ENCODE results near the gene DIS3L2.
A peak's percentile ranks its signal among the peaks of the same experiment; 100 is the strongest.
"Not testable (repeated sequence)": the region's sequence is repeated elsewhere in the genome, so short reads cannot be mapped to it uniquely, and the experiment has no call there.

DIS3L2 gene

GRCh38 chr2:232329716-232330067 is 368.2 kb downstream of the DIS3L2 start:
- no peak overlapping the region for H3K4me3 Mint-ChIP-seq
- ATAC-seq (replicated peaks; ENCODE audit: extremely low read depth, poor library complexity, severe bottlenecking) (no peak), DNase-seq (ENCODE audit: low spot score in 2 of 2) (no peak)
- H3K27me3 Mint-ChIP-seq = no peaks in the 10 kb centered on the region
- no peak overlapping the region for H3K27ac Mint-ChIP-seq (ENCODE audit: low read depth)
- H3K36me3 Mint-ChIP-seq (ENCODE audit: insufficient read depth) = no peaks in the 10 kb centered on the region
- peaks cover 5% of the 10 kb centered on the region for H3K4me1 Mint-ChIP-seq
- H3K9me3 Mint-ChIP-seq = no peaks in the 10 kb centered on the region

- no peaks in the 10 kb centered on the region for H3K27me3 Mint-ChIP-seq
- H3K36me3 Mint-ChIP-seq (ENCODE audit: insufficient read depth) = no peaks in the 10 kb centered on the region
- H3K4me3 Mint-ChIP-seq = no peak overlapping the region
- DNase-seq (ENCODE audit: low spot score in 2 of 2) (no peak), ATAC-seq (replicated peaks; ENCODE audit: extremely low read depth, poor library complexity, severe bottlenecking) (no peak)
- H3K27ac Mint-ChIP-seq (ENCODE audit: low read depth) = no peak overlapping the region
- H3K4me1 Mint-ChIP-seq = peaks cover 5% of the 10 kb centered on the region
- no peaks in the 10 kb centered on the region for H3K9me3 Mint-ChIP-seq
Measured at GRCh38 chr2:232330068-232330999, 368.8 kb downstream of the DIS3L2 start.

- not testable (repeated sequence) for DNase-seq (ENCODE audit: low spot score in 2 of 2); H3K27me3 Mint-ChIP-seq; ATAC-seq (replicated peaks; ENCODE audit: extremely low read depth, poor library complexity, severe bottlenecking); H3K36me3 Mint-ChIP-seq (ENCODE audit: insufficient read depth); H3K9me3 Mint-ChIP-seq; H3K4me1 Mint-ChIP-seq; H3K4me3 Mint-ChIP-seq; H3K27ac Mint-ChIP-seq (ENCODE audit: low read depth)
Measured at GRCh38 chr2:232331061-232331460, 369.5 kb downstream of the DIS3L2 start.

DNA sequence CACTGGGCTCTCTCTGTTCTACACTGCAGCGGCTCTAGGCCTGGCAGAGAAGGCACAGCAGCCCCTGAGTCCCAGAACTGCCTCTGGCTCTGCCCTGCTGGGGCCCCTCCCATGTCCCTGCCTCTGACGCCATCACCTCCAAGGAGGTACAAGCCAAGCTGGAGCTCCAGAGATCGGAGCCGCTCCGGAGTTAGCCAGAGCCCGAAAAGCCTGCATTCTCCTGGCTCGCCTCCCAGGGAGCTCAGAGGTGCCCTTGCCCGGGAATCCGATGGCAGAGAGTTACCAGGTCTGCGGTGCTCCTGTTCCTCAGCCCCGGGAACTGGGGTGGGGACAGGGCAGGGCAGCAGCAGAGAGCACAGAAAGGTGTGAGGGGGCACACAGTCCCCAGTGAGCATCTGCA is 370.1 kb downstream of the DIS3L2 start:
- not testable (repeated sequence) for H3K27me3 Mint-ChIP-seq; H3K36me3 Mint-ChIP-seq (ENCODE audit: insufficient read depth); H3K27ac Mint-ChIP-seq (ENCODE audit: low read depth); H3K9me3 Mint-ChIP-seq; ATAC-seq (replicated peaks; ENCODE audit: extremely low read depth, poor library complexity, severe bottlenecking); DNase-seq (ENCODE audit: low spot score in 2 of 2); H3K4me1 Mint-ChIP-seq; H3K4me3 Mint-ChIP-seq

- not testable (repeated sequence) for H3K4me1 Mint-ChIP-seq; ATAC-seq (replicated peaks; ENCODE audit: extremely low read depth, poor library complexity, severe bottlenecking); H3K27ac Mint-ChIP-seq (ENCODE audit: low read depth); H3K27me3 Mint-ChIP-seq; DNase-seq (ENCODE audit: low spot score in 2 of 2); H3K4me3 Mint-ChIP-seq; H3K36me3 Mint-ChIP-seq (ENCODE audit: insufficient read depth); H3K9me3 Mint-ChIP-seq
Measured at GRCh38 chr2:232332244-232332939, 370.9 kb downstream of the DIS3L2 start.

GRCh38 chr2:232332940-232333259 is 371.4 kb downstream of the DIS3L2 start:
- ATAC-seq (replicated peaks; ENCODE audit: extremely low read depth, poor library complexity, severe bottlenecking) (no peak), DNase-seq (ENCODE audit: low spot score in 2 of 2) (no peak)
- Mint-ChIP-seq H3K36me3 (ENCODE audit: insufficient read depth) (no peaks in the 10 kb centered on the region), H3K27me3 (no peaks in the 10 kb centered on the region), H3K4me3 (no peak overlapping the region), H3K9me3 (no peaks in the 10 kb centered on the region), H3K27ac (ENCODE audit: low read depth) (no peak overlapping the region), H3K4me1 (no peaks in the 10 kb centered on the region)

- no peak for DNase-seq (ENCODE audit: low spot score in 2 of 2)
- no peaks in the 10 kb centered on the region for H3K9me3 Mint-ChIP-seq
- no peaks in the 10 kb centered on the region for H3K4me1 Mint-ChIP-seq
- ATAC-seq (replicated peaks; ENCODE audit: extremely low read depth, poor library complexity, severe bottlenecking) = no peak
- peaks cover under 1% of the 10 kb centered on the region for H3K36me3 Mint-ChIP-seq (ENCODE audit: insufficient read depth)
- H3K4me3 Mint-ChIP-seq = no peak overlapping the region
- no peaks in the 10 kb centered on the region for H3K27me3 Mint-ChIP-seq
- no peak overlapping the region for H3K27ac Mint-ChIP-seq (ENCODE audit: low read depth)
Measured at GRCh38 chr2:232333361-232334135, 372.0 kb downstream of the DIS3L2 start.

DNA sequence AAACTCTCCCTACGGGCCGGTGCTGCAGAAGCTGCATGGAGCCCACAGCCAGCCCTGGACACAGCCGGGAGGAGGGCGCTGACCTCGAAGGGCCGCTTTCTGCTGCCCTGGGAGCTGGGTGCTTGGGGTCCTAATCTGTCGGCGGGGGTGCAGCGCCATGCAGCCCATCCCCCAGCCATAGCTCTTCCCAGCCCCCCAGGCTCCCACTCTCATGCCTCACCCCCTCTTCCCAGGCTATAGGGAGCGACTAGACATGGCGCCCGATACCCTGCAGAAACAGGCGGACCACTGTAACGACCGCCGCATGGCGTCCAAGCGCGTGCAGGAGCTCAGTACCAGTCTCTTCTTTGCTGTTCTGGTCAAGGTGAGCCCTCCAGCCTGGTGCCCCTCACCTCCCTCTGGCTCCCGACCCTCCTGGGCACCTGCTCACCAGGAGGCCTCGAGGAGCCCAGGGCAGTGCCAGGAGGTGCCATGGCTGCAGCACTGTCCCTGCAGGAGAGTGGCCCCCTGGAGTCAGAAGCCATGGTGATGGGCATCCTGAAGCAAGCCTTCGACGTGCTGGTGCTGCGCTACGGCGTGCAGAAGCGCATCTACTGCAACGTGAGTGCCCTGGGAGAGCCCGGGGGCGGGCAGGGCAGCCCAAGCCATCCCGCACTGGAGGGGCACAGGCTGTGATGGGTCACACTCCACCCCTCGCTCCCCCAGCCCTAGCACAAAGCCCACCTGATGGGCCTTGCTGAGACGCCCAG is 372.8 kb downstream of the DIS3L2 start:
- not testable (repeated sequence) for H3K27me3 Mint-ChIP-seq; H3K4me3 Mint-ChIP-seq; H3K36me3 Mint-ChIP-seq (ENCODE audit: insufficient read depth); DNase-seq (ENCODE audit: low spot score in 2 of 2); H3K27ac Mint-ChIP-seq (ENCODE audit: low read depth); ATAC-seq (replicated peaks; ENCODE audit: extremely low read depth, poor library complexity, severe bottlenecking); H3K9me3 Mint-ChIP-seq; H3K4me1 Mint-ChIP-seq

- H3K36me3 Mint-ChIP-seq (ENCODE audit: insufficient read depth); ATAC-seq (replicated peaks; ENCODE audit: extremely low read depth, poor library complexity, severe bottlenecking); DNase-seq (ENCODE audit: low spot score in 2 of 2); H3K4me3 Mint-ChIP-seq; H3K27me3 Mint-ChIP-seq; H3K4me1 Mint-ChIP-seq; H3K9me3 Mint-ChIP-seq; H3K27ac Mint-ChIP-seq (ENCODE audit: low read depth): not testable (repeated sequence)
Measured at GRCh38 chr2:232334885-232335205, 373.3 kb downstream of the DIS3L2 start.

DNA sequence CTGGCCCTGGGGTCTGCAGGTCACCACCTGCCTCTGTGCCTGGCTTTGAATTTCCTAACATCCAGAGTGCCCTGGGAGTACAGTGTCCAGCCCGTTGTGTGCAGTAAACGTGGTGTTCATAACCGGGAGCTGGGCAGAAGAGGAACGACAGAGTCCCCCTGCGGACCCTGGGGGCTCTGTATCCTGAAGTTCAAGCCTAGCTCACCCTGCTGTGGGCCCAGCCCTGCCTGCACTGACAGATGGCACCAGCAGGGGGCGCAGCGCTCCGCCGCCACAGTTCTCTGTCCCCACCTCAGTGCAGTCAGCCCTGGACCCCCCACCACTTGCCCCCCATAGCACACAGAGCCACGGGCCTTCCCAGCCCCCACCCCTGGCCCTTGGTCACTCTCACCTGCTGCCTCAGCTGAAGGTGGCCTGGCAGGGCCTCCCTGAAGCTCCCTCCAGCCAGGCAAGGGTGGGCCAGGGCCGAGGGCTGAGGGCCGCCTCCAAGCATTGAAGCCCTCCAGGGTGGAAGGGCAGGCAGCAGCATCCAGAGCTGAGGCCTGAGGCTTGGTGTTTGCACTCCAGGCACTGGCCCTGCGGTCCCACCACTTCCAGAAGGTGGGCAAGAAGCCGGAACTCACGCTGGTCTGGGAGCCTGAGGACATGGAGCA is 373.8 kb downstream of the DIS3L2 start:
- peak; percentile 34 for ATAC-seq (replicated peaks; ENCODE audit: extremely low read depth, poor library complexity, severe bottlenecking)
- H3K36me3 Mint-ChIP-seq (ENCODE audit: insufficient read depth); H3K4me1 Mint-ChIP-seq; H3K27ac Mint-ChIP-seq (ENCODE audit: low read depth); H3K4me3 Mint-ChIP-seq; H3K27me3 Mint-ChIP-seq; DNase-seq (ENCODE audit: low spot score in 2 of 2); H3K9me3 Mint-ChIP-seq: not testable (repeated sequence)

GRCh38 chr2:232335859-232336215 is 374.3 kb downstream of the DIS3L2 start:
- ATAC-seq (replicated peaks; ENCODE audit: extremely low read depth, poor library complexity, severe bottlenecking) = no peak
- H3K27ac Mint-ChIP-seq (ENCODE audit: low read depth) = no peak overlapping the region
- H3K9me3 Mint-ChIP-seq = no peaks in the 10 kb centered on the region
- H3K36me3 Mint-ChIP-seq (ENCODE audit: insufficient read depth) = peaks cover 1% of the 10 kb centered on the region
- H3K27me3 Mint-ChIP-seq = no peaks in the 10 kb centered on the region
- no peak overlapping the region for H3K4me3 Mint-ChIP-seq
- no peak for DNase-seq (ENCODE audit: low spot score in 2 of 2)
- no peaks in the 10 kb centered on the region for H3K4me1 Mint-ChIP-seq

DNA sequence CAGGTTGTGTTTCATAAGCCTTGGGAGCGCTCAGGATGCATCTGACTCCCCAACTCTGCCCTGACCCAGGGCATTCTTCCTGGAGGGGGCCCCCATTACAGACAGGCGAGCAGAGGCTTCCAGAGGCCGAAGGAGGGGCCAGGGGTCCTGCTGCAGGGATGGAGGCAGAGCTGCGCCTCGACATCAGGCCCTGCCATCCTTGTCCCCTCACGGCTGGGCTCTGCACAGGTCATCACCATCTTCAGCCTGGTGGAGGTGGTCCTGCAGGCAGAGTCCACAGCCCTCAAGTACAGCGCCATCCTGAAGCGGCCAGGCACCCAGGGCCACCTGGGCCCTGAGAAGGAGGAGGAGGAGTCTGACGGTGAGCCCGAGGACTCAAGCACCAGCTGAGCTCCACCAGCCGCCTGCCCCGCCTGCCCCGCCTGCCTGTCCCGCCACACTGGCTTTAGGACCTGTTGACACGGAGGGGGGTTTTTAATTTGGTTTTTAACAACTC is 374.8 kb downstream of the DIS3L2 start:
- no peak for DNase-seq (ENCODE audit: low spot score in 2 of 2)
- peaks cover 1% of the 10 kb centered on the region for H3K36me3 Mint-ChIP-seq (ENCODE audit: insufficient read depth)
- no peak for ATAC-seq (replicated peaks; ENCODE audit: extremely low read depth, poor library complexity, severe bottlenecking)

More for the DNA sequence above, 374.8 kb downstream of the DIS3L2 start:
- no peaks in the 10 kb centered on the region for H3K4me1 Mint-ChIP-seq
- H3K27ac Mint-ChIP-seq (ENCODE audit: low read depth) = no peak overlapping the region
- no peaks in the 10 kb centered on the region for H3K27me3 Mint-ChIP-seq
- H3K4me3 Mint-ChIP-seq = no peak overlapping the region
- H3K9me3 Mint-ChIP-seq = no peaks in the 10 kb centered on the region
